Astrocyte of the spinal cord (primary cell): ENCODE data around the gene THOC2.
"Not testable (repeated sequence)": the region's sequence is repeated elsewhere in the genome, so short reads cannot be mapped to it uniquely, and the experiment has no call there.

Source experiments
- DNase-seq: peaks from one replicate; pipeline ENCODE4 v3.0.0; 2011; ENCODE audit warnings: low read depth, low spot score
- H3K4me3 ChIP-seq: 2 replicates; pipeline ENCODE4 v1.5.1; 2011; ENCODE audit warnings: low read depth, mild to moderate bottlenecking, low read length, moderate library complexity
- CTCF ChIP-seq: IDR thresholded peaks from 2 replicates; pipeline ENCODE4 v1.5.1; 2012; ENCODE audit warnings: low read depth, mild to moderate bottlenecking, low read length, inconsistent platforms
- in situ Hi-C: cut with HindIII; loops from 2 replicates; pipeline ENCODE4 v1.10.0; 2017; ENCODE audit warnings: low sequenced_read_pairs

THOC2 gene

GRCh38 chrX:123580792-123581191 is 152.1 kb downstream of the THOC2 start:
- no peak for TF ChIP-seq CTCF
- in situ Hi-C loops, result no loop called here
- DNase-seq, result no peak
- no peak overlapping the region for H3K4me3 ChIP-seq

- H3K4me3 ChIP-seq, in situ Hi-C loops, DNase-seq: not testable (repeated sequence)
Measured at GRCh38 chrX:123574027-123574426, 158.8 kb downstream of the THOC2 start.

GRCh38 chrX:123570011-123570590 is 162.8 kb downstream of the THOC2 start:
- no peak for TF ChIP-seq CTCF
- no peak overlapping the region for H3K4me3 ChIP-seq
- in situ Hi-C loops, result no loop called here
- no peak for DNase-seq

GRCh38 chrX:123563167-123563566 is 169.7 kb downstream of the THOC2 start:
- no peak overlapping the region for H3K4me3 ChIP-seq
- no peak for TF ChIP-seq CTCF
- DNase-seq, result no peak
- in situ Hi-C loops, result no loop called here

GRCh38 chrX:123562342-123563146 is 170.3 kb downstream of the THOC2 start:
- in situ Hi-C loops, result no loop called here
- TF ChIP-seq CTCF, result no peak
- no peak overlapping the region for H3K4me3 ChIP-seq
- DNase-seq, result no peak

GRCh38 chrX:123561439-123562215 is 171.2 kb downstream of the THOC2 start:
- no peak for TF ChIP-seq CTCF
- no peak for DNase-seq
- no peak overlapping the region for H3K4me3 ChIP-seq
- in situ Hi-C loops, result no loop called here

GRCh38 chrX:123550829-123551228 is 182.0 kb downstream of the THOC2 start:
- no peak for DNase-seq
- H3K4me3 ChIP-seq, result no peak overlapping the region
- TF ChIP-seq CTCF, result no peak
- in situ Hi-C loops, result no loop called here
